Measurements from ENCODE around the gene LYRM4.

The LYRM4 gene

DNA sequence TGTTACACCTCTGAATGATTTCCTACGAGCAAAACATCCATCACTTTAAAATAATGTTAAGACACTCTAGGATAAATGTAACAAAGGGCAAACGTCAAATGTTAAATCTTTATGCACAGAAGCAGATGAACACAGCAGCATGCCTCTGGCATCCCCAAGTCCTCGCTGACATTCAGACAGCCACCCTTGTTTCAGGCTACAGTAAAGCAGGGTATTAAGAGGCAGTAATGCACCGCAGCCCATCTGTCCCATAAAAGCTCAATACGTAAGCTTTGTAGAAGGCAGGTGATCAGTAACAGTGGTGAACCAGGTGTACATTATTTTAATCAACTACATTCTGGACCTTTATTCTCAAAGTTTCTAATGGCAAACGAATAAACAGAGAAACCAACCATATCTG lies 110.9 kb downstream of the LYRM4 start:
- no peak for DNase-seq (ENCODE audit: low read depth in 2 of 3, low spot score in 1 of 3)

DNA sequence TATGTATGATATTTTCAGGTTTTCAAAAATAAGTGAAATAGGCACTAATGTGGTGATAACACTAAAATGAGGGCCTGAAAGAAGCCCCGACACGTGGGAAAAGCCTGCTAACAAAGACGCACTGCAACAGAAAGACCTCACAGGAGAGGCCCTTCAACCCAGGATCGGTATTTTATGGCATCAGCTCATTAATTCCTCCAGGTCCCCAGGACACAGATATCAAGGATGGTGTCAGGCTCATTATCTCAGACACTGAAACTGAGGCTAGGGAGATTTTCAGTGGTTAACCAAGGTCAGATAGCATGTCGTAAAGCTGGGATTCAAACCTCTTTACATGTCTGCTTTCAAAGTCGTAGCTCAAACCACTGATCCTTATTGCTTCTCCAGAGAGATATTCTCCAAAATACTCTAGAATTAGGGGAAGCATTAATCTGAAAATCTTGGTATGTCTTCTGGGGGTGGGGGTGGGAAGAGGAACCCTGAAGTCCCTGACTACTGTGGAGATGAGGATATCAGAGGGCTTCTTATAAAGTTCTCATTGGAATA lies 111.5 kb downstream of the LYRM4 start:
- no peak for DNase-seq (ENCODE audit: low read depth in 2 of 3, low spot score in 1 of 3)

DNA sequence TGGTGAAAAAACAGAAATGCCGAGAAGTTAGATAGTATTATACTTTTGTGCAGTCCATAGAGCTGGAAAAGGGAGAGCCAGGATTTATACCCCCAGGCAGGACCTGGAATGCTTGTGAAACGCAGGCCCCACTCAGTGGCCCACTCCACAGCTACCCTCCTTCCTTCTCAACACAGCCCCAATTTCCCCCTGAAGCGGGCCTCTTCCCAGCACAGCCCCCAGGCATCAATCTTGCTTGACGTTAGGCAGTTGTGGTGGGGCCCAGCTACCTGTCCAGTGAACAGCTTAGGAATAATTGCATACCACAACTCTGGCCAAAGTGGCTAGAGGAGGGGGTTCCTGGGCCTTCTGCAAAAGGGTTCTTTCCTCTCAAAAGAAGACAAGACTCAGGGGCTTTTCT lies 114.4 kb downstream of the LYRM4 start:
- DNase-seq (ENCODE audit: low read depth in 2 of 3, low spot score in 1 of 3) = no peak

DNA sequence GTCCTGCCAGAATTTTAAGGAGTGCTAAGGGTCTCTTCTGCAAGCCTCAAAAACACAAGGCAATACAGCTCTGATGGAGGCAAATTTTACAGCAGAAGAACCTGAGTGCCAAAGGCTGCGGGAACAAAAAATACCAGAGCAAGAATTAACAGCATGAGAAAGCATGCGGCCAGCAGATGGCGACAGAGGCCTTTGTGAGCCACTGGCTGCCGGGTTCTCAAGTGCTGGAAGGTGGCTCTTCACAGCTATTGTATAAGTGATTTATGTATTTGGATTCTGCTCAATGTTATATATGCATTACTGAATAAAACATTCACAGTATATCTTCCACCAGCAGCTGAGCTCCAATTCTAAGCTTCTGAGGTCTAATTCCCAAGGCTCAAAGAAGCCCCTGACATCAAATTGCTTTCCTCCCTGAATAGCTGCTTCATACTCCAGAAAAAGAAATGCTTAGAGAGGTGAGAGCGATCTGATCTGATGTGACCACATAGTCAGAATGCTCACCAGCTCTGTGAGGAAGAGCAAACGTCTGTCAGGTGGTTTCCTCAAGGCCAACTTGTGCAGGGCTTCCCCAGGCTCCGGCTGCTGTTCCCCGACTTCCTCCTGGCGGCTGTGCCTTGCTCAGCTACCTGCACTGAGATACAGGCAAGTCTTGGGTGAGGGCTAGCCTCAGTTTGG lies 117.0 kb downstream of the LYRM4 start:
- DNase-seq (ENCODE audit: low read depth in 2 of 3, low spot score in 1 of 3) = peak; percentile 67 to 81 (median 73)

DNA sequence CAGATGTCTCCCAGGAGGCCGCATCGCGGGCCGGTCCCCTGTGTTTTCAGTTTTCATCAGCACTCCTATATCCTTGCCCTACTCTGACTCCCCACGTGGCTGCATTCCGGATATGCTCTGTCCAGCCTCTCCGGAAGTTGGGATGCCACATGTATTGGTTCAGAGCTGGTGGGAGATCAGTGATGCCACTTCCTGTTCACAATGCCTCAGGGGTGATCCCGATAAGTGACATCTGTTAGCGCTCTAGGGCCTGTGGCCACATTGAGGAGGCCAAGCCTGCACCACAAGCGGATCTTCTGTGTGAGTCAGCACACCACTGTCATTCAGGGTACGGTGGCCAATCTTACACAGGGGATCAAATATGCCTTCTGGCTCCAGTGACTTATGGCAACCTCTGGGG lies 117.8 kb downstream of the LYRM4 start:
- DNase-seq (ENCODE audit: low read depth in 2 of 3, low spot score in 1 of 3) = no peak

DNA sequence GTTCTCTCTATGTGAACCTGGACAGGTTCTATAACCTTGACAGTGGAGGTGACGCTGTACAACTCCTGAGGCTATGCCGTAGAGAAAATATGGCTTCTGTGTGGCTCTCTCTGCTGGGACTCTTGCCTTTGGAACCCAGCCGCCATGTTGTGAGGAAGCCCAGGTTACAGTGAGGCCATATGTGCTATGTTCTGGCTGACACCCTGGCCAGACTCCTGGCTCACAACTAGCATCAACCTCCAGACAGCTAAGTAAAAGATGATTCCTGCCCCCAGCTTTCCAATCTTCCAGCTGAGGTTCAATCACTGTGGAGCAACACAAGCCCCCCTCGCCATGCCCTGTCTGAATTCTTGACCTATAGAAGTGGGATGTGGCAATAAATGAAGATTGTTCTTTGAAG lies 118.6 kb downstream of the LYRM4 start:
- no peak for DNase-seq (ENCODE audit: low read depth in 2 of 3, low spot score in 1 of 3)

DNA sequence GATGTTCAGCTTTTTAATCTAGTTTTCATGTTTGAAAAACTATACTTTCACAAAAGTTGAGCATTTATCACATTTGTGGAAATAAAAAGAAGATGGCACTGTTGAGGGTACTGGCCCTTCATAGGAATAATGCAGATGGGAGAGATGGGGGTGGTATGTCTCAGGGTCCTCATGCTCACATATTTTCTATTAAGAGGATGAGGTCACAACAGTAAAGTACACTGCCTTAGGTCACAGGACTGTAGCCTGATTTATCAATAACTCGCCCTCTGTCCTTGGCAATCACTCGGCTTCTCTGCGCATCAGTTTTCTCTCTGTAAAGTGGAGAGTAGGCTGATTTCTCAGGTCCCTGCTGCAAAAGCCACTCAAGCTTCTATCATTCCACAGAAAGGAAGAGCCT lies 119.7 kb downstream of the LYRM4 start:
- no peak for DNase-seq (ENCODE audit: low read depth in 2 of 3, low spot score in 1 of 3)

DNA sequence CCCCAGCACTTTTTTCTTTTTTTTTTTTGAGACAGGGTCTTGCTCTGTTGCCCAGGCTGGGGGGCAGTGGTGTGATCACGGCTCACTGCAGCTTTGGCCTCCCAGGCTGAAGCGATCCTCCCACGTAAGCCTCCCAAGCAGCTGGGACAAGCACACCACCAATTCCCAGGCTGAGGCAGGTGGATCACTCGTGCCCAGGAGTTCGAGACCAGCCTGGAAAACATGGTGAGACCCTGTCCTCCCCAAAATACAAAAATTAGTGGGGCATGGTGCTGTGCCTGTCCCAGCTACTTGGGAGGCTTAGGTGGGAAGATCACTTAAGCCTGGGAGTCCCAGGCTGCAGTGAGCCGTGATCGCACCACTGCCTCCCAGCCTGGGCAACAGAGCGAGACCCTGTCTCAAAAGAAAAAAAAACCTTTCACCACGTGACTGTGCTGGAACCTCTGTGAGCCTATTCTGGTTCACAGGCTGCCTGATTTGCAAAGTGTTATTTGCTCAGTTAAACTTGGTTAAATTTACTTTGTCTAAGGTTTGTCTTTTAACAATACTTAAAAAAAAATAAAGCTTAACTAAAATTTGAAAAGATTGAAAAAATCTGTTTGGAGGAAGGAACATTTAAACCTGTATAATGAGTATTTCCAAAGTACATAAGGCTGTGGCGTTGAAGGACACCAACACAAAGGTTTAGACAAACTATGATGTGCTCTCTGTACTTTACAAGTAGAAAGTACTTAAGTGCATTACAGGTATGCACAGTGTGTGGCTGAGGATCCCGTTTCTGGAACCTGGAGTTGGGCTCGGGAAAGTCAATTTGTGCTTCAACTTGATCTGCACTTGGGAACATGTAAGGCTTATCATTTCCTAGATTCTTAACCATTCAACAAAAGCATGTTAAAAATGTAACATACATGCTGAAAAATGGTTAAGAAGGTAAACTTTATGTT lies 120.7 kb downstream of the LYRM4 start:
- no peak for DNase-seq (ENCODE audit: low read depth in 2 of 3, low spot score in 1 of 3)

DNA sequence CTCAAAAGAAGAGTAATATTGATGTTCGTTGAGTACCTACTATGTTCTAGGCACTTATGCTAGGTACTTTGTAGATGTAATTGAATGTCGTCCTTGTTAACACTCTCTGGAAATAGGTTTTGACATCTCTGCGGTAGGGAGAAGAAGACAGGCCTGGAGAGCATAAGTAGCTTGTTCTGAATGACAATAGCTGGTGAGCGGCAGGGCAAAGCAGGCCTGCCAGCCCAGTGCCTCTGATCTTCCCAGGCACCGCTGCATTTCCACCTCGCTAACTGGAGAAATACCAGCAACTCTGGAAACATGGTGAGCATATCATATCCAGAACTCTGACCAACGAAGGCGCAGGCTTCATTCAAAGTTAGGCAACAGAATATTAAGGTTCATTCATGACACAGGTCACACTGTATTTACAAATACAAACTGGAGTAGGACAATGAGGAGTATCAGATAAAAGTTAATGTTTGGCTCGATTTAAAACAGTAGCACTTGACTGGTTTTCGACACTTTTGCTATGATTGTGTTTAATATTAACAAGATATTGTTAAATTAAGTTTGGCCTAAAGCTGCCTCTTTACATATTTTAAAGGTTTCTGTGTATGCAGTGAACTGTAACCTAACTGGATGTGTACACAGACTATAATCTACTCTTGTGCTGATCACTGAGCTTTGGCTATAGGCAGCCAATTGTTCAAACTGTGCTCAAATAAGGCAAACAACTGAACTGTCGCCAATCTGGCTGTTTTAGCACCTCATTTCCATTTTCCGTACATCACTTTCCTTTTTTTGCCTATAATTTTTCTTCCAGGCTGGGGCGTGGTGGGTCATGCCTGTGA lies 121.5 kb downstream of the LYRM4 start:
- DNase-seq (ENCODE audit: low read depth in 2 of 3, low spot score in 1 of 3) = no peak

DNA sequence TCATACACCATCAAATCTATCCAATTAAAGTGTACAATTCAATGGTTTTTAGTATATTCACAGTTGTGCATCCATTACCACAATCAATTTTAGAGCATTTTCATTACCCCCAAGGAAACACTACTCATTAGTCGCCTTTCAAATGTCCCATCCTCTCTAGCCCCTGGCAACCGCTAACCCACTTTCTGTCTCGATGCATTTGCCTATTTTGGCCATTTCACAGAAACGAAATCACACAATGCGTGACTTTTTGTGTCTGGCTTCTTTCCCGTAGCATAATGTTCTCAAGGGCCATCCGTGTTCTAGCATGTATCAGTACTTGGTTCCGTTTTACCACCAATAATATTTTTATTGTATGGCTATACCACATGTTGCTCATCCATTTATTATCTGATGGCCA lies 123.9 kb downstream of the LYRM4 start:
- no peak for DNase-seq (ENCODE audit: low read depth in 2 of 3, low spot score in 1 of 3)

DNA sequence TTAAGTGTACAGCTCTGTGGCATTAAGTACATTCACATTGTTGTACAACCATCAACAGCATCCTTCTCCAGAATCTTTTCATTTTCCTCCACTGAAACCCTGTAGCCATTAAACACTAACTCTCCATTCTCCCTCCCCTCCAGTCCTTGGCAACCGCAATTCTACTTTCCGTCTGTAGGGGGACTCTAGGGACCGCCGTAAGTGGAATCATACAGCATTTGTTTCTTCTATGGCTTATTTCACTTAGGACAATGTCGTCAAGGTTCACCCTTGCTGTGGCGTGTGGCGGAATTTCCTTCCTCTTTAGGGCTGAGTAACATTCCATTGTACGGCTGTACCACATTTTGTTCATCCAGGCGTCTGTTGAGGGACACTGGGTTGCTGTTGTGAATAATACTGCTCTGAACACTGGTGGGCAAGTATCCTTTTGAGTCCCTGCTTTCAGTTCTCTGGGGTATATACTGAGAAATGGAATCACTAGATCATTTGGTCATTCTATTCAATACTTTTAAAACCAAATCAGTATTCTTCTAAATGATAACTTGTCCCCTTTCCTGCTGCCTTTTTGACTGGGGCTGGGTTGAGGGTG lies 124.9 kb downstream of the LYRM4 start:
- DNase-seq (ENCODE audit: low read depth in 2 of 3, low spot score in 1 of 3) = peak; percentile 17 to 52 (median 21)

DNA sequence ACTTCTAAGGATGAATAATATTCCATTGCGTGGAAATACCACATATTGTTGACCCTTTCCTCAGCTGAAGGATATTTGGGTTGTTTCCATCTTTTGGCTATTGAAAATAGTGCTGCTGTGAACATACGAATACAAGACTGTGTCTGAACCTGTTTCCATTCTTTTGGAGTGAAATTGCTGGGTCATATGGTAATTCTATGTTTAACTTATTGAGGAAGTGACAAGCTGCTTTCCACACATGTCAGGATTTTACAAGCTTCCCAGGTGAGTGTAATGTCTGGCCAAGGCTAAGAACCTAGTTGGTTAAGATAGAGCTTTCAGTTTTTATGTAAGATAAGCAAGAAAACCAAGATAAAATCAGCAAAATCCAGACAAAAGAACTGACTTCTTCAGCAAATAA lies 126.8 kb downstream of the LYRM4 start:
- DNase-seq (ENCODE audit: low read depth in 2 of 3, low spot score in 1 of 3) = no peak

- no peak for DNase-seq (ENCODE audit: low read depth in 2 of 3, low spot score in 1 of 3)
Observed at GRCh38 chr6:5132731-5133130, 128.0 kb downstream of the LYRM4 start.

DNA sequence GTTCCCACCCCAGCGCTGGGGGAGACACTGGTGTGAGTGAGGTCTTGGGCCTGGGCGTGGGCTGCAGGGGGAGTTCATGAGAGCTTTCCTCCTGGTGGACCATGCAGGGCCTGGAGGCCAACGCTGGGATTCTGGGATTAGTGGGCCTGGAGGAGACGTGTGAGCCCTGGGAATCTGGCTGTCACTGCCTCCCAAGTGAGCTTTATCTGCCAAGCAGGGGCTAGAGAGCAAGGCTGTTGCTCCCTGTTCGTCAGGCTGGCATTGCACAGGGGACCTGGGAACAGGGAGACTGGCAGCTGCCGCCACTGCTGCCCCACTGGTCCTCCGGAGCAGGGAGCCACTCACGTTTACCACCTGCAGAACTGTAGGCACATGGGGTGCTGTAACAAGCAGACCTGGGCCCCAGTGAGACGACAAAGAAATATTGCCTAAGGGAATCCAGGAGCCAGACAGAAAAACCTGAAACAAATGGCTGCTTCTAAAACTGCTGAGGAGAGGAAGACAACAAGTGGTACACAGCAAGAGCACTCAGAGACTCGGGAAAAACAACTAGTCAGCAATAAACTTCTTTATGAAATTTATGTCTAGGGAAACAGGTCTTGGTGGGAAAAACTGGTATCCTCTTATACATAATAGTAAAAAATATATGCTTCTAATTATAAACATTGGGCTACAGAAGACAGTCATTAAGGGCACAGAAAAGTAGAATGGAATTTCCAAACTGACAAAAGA lies 130.4 kb downstream of the LYRM4 start:
- no peak for DNase-seq (ENCODE audit: low read depth in 2 of 3, low spot score in 1 of 3)

DNA sequence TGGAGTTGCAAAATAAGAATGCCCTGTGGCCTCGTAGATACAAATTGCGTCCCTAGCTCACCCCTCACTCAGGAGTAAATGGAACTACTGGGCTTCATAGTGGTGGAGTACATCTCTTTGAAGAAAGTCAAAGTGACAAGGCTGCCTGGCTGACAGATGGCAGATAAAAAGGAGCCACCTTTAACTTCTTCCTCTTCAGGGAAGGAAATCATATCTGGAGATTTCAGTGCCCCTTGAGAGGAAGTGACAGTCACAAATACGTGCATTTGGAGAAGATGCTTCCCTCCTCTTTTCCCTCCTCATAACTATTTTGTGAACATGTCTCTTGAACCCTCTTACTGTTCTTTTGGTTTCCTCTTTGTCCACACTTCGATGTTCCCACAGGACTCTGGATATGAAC lies 132.4 kb downstream of the LYRM4 start:
- DNase-seq (ENCODE audit: low read depth in 2 of 3, low spot score in 1 of 3) = no peak

DNA sequence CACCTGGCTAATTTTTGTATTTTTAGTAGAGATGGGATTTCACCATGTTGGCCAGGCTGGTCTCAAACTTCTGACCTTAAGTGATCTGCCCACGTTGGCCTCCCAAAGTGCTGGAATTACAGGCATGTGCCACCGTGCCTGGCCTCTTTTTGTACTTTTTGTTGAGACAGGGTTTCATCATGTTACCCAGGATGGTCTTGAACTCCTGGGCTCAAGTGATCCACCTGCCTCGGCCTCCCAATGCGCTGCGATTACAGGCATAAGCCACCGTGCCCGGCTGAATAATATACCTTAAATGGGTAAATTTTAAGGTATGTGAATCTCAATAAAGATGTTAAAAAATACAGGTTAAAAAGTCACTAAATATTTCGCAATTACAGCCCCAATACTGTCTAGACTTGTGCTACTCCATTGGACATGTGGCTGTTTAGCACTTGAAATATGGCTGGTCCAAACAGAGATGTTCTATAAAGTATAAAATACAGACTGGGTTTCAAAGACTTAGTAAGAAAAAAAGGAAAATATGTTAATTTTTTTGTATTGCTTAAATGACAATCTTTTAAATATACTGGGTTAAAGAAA lies 133.6 kb downstream of the LYRM4 start:
- no peak for DNase-seq (ENCODE audit: low read depth in 2 of 3, low spot score in 1 of 3)

DNA sequence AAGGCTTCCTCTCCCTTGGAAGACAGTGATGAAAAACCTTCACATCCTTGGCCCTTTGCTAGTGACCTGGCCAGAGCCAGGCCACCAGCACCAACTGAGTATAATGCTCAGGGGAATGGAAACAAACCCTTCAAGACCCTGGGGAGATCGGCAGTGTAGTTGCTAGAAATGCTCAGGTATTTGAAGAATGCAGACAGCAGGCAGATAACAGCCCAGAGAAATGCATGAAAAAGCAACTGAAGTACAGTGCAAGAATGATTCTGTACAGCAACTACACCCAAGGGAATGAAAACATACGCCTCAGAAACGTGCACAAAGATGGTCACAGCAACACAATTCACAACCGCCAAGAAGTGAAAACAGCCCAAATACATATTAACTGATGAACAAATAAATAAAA lies 134.5 kb downstream of the LYRM4 start:
- no peak for DNase-seq (ENCODE audit: low read depth in 2 of 3, low spot score in 1 of 3)

- DNase-seq (ENCODE audit: low read depth in 2 of 3, low spot score in 1 of 3) = no peak
Observed at GRCh38 chr6:5125152-5126006, 135.4 kb downstream of the LYRM4 start.

- DNase-seq (ENCODE audit: low read depth in 2 of 3, low spot score in 1 of 3) = no peak
Observed at GRCh38 chr6:5124526-5124925, 136.2 kb downstream of the LYRM4 start.

Measured in stimulated activated CD4-positive, alpha-beta T cell treated with anti-CD3 and anti-CD28 coated beads, Interleukin-12 subunit alpha, Interleukin-12 subunit beta, amount 100 ng/mL, for 48 hours (primary cell).